VCaP (cell line): Measurements from ENCODE around the gene SECTM1.

ENCODE experiments used
- H3K27ac ChIP-seq: fragments of 450-650 bp; 2 replicates; pipeline ENCODE4 v1.5.1; 2017
- CTCF ChIP-seq: fragments of 450-650 bp; conservative IDR thresholded peaks from 2 replicates; pipeline ENCODE4 v1.5.1; 2017; ENCODE audit warnings: mild to moderate bottlenecking, moderate library complexity

Gene SECTM1

GRCh38 chr17:82330322-82331239 lies 3.0 kb downstream of the SECTM1 start:
- no peak for TF ChIP-seq CTCF
- H3K27ac ChIP-seq, result no peak overlapping the region; the same call in 1 of the 2 replicates

- TF ChIP-seq CTCF, result no peak
- no peak overlapping the region; the same call in 1 of the 2 replicates for H3K27ac ChIP-seq
Observed at GRCh38 chr17:82329683-82330321, 3.8 kb downstream of the SECTM1 start.

- no peak overlapping the region for H3K27ac ChIP-seq
- no peak for TF ChIP-seq CTCF
Observed at GRCh38 chr17:82328994-82329507, 4.5 kb downstream of the SECTM1 start.

GRCh38 chr17:82328141-82328993 lies 5.2 kb downstream of the SECTM1 start:
- no peak overlapping the region for H3K27ac ChIP-seq
- no peak for TF ChIP-seq CTCF

GRCh38 chr17:82327757-82328140 lies 5.8 kb downstream of the SECTM1 start:
- no peak for TF ChIP-seq CTCF
- H3K27ac ChIP-seq, result no peak overlapping the region

- no peak for TF ChIP-seq CTCF
- no peak overlapping the region for H3K27ac ChIP-seq
Observed at GRCh38 chr17:82327289-82327688, 6.3 kb downstream of the SECTM1 start.
